OCI-LY1 (cell line): Measurements from ENCODE around the gene AAK1.
"Not testable (repeated sequence)": the region's sequence is repeated elsewhere in the genome, so short reads cannot be mapped to it uniquely, and the experiment has no call there.

ENCODE experiments used
- H2AFZ ChIP-seq: fragments of 200-600 bp; sonication (generic), shearing (Covaris generic); 2 replicates; pipeline ENCODE4 v1.6.0; 2014; ENCODE audit warnings: antibody characterized with exemption, mild to moderate bottlenecking, low read length
- H3F3A ChIP-seq: fragments of 200-600 bp; sonication (generic), shearing (Covaris generic); 2 replicates; pipeline ENCODE4 v1.6.0; 2014; ENCODE audit warnings: mild to moderate bottlenecking, antibody characterized with exemption, low read length, moderate library complexity; ENCODE audit not compliant: insufficient read depth
- H3K27ac ChIP-seq: fragments of 200-600 bp; sonication (generic); 2 replicates; pipeline ENCODE4 v1.5.1; 2014; ENCODE audit warnings: low read length, mixed run types, mild to moderate bottlenecking, low read depth; ENCODE audit not compliant: poor library complexity, severe bottlenecking
- H3K27me3 ChIP-seq: fragments of 200-600 bp; sonication (generic); 2 replicates; pipeline ENCODE4 v1.6.0; 2014; ENCODE audit warnings: antibody characterized with exemption, mild to moderate bottlenecking, low read length, moderate library complexity; ENCODE audit not compliant: insufficient read depth
- H3K36me3 ChIP-seq: fragments of 200-600 bp; sonication (generic); 2 replicates; pipeline ENCODE4 v1.6.1; 2014; ENCODE audit warnings: mild to moderate bottlenecking, antibody characterized with exemption, low read length, moderate library complexity, mixed read lengths; ENCODE audit not compliant: insufficient read depth
- H3K4me1 ChIP-seq: fragments of 200-600 bp; sonication (generic); 2 replicates; pipeline ENCODE4 v1.5.1; 2014; ENCODE audit warnings: mild to moderate bottlenecking, low read length, moderate library complexity; ENCODE audit not compliant: insufficient read depth, severe bottlenecking
- H3K4me2 ChIP-seq: fragments of 200-600 bp; sonication (generic), shearing (Covaris generic); 2 replicates; pipeline ENCODE4 v1.6.1; 2014; ENCODE audit warnings: low read length
- H3K4me3 ChIP-seq: fragments of 200-600 bp; sonication (generic); 2 replicates; pipeline ENCODE4 v1.5.1; 2014; ENCODE audit warnings: low read length, low read depth, mild to moderate bottlenecking, mixed read lengths; ENCODE audit not compliant: poor library complexity, severe bottlenecking
- H3K79me2 ChIP-seq: fragments of 200-600 bp; shearing (Covaris generic); 2 replicates; pipeline ENCODE4 v1.6.1; 2016; ENCODE audit warnings: mixed run types, low read length, mixed read lengths; ENCODE audit not compliant: insufficient read depth
- H3K9ac ChIP-seq: fragments of 200-600 bp; sonication (generic), shearing (Covaris generic); 2 replicates; pipeline ENCODE4 v1.6.1; 2014; ENCODE audit warnings: mild to moderate bottlenecking, low read length, mixed read lengths
- H3K9me2 ChIP-seq: fragments of 200-600 bp; sonication (generic), shearing (Covaris generic); 2 replicates; pipeline ENCODE4 v1.6.1; 2014; ENCODE audit warnings: low read depth, mild to moderate bottlenecking, low read length, mixed read lengths
- H3K9me3 ChIP-seq: fragments of 200-600 bp; shearing (Covaris generic); 2 replicates; pipeline ENCODE4 v1.6.1; 2014; ENCODE audit warnings: low read length, mixed read lengths
- H4K20me1 ChIP-seq: fragments of 200-600 bp; sonication (generic), shearing (Covaris generic); 2 replicates; pipeline ENCODE4 v1.6.0; 2016; ENCODE audit warnings: mild to moderate bottlenecking, low read length; ENCODE audit not compliant: insufficient read depth
- CTCF ChIP-seq: fragments of 200-600 bp; sonication (generic), shearing (Covaris generic); IDR thresholded peaks from 2 replicates; pipeline ENCODE4 v1.5.1; 2017; ENCODE audit warnings: mild to moderate bottlenecking, antibody characterized with exemption, low read length, moderate library complexity, mixed read lengths
- EZH2 ChIP-seq: fragments of 200-600 bp; sonication (generic), shearing (Covaris generic); IDR thresholded peaks from 2 replicates; pipeline ENCODE4 v1.8.0; 2017; ENCODE audit warnings: borderline replicate concordance, mixed run types, mild to moderate bottlenecking, antibody characterized with exemption, low read length, moderate library complexity, mixed read lengths

Gene AAK1

GRCh38 chr2:69576880-69577279, 66.7 kb downstream of the AAK1 start:
- no peak for TF ChIP-seq EZH2
- no peak for TF ChIP-seq CTCF

GRCh38 chr2:69575926-69576325, 67.6 kb downstream of the AAK1 start:
- no peaks in the 10 kb centered on the region for H3K9me3 ChIP-seq
- H3K9ac ChIP-seq: no peak overlapping the region
- no peaks in the 10 kb centered on the region for H3K27me3 ChIP-seq
- no peaks in the 10 kb centered on the region for H3K36me3 ChIP-seq
- H3K4me2 ChIP-seq: no peak overlapping the region
- TF ChIP-seq EZH2: no peak
- TF ChIP-seq CTCF: no peak
- no peaks in the 10 kb centered on the region for H3K9me2 ChIP-seq
- no peak overlapping the region for H2AFZ ChIP-seq
- H4K20me1 ChIP-seq: no peaks in the 10 kb centered on the region
- H3K4me3 ChIP-seq: no peak overlapping the region
- no peaks in the 10 kb centered on the region for H3K4me1 ChIP-seq
- H3K27ac ChIP-seq: no peak overlapping the region
- no peaks in the 10 kb centered on the region for H3F3A ChIP-seq
- H3K79me2 ChIP-seq: no peaks in the 10 kb centered on the region

More at GRCh38 chr2:69576880-69577279, 66.7 kb downstream of the AAK1 start:
- Histone ChIP-seq H3K9ac (no peak overlapping the region), H3K79me2 (no peaks in the 10 kb centered on the region), H3F3A (no peaks in the 10 kb centered on the region), H3K27ac (no peak overlapping the region), H3K27me3 (no peaks in the 10 kb centered on the region), H3K9me3 (no peaks in the 10 kb centered on the region), H3K36me3 (no peaks in the 10 kb centered on the region), H4K20me1 (no peaks in the 10 kb centered on the region), H3K4me1 (no peaks in the 10 kb centered on the region), H3K9me2 (no peaks in the 10 kb centered on the region), H3K4me3 (no peak overlapping the region), H2AFZ (no peak overlapping the region), H3K4me2 (no peak overlapping the region)

GRCh38 chr2:69575371-69575770, 68.2 kb downstream of the AAK1 start:
- not testable (repeated sequence) for H4K20me1 ChIP-seq, H3K79me2 ChIP-seq, H3K4me1 ChIP-seq, H3K9ac ChIP-seq, H3K9me3 ChIP-seq, H3K27ac ChIP-seq, H2AFZ ChIP-seq, H3K36me3 ChIP-seq, H3K4me3 ChIP-seq, H3K4me2 ChIP-seq, H3K27me3 ChIP-seq, H3F3A ChIP-seq, H3K9me2 ChIP-seq

GRCh38 chr2:69572641-69573040, 70.9 kb downstream of the AAK1 start:
- Histone ChIP-seq H3K27ac (no peak overlapping the region), H3K36me3 (no peaks in the 10 kb centered on the region), H3F3A (no peaks in the 10 kb centered on the region), H4K20me1 (no peaks in the 10 kb centered on the region), H3K9ac (no peak overlapping the region), H3K4me2 (no peak overlapping the region), H3K79me2 (no peaks in the 10 kb centered on the region), H2AFZ (no peak overlapping the region), H3K9me3 (no peaks in the 10 kb centered on the region), H3K9me2 (no peaks in the 10 kb centered on the region), H3K4me1 (no peaks in the 10 kb centered on the region), H3K4me3 (no peak overlapping the region), H3K27me3 (no peaks in the 10 kb centered on the region)
- TF ChIP-seq EZH2 (no peak), CTCF (no peak)
